GM12891 (cell line): Measurements from ENCODE around the gene PGA3.

ENCODE experiments used
- PAX5 ChIP-seq: IDR thresholded peaks from 2 replicates; pipeline ENCODE4 v1.6.1; 2011; ENCODE audit warnings: low read length, moderate library complexity, mild to moderate bottlenecking; ENCODE audit not compliant: insufficient read depth, severe bottlenecking
- POLR2A ChIP-seq: IDR thresholded peaks from 2 replicates; pipeline ENCODE4 v1.6.1; 2011; ENCODE audit warnings: low read depth, low read length, control low read depth
- POLR2AphosphoS5 ChIP-seq: IDR thresholded peaks from 2 replicates; pipeline ENCODE4 v1.6.1; 2011; ENCODE audit warnings: low read depth, low read length, control low read depth
- SPI1 ChIP-seq: IDR thresholded peaks from 2 replicates; pipeline ENCODE4 v1.6.1; 2011; ENCODE audit warnings: low read depth, low read length, control low read depth
- TAF1 ChIP-seq: IDR thresholded peaks from 2 replicates; pipeline ENCODE4 v1.6.1; 2011; ENCODE audit warnings: low read depth, low read length, control low read depth

DNA sequence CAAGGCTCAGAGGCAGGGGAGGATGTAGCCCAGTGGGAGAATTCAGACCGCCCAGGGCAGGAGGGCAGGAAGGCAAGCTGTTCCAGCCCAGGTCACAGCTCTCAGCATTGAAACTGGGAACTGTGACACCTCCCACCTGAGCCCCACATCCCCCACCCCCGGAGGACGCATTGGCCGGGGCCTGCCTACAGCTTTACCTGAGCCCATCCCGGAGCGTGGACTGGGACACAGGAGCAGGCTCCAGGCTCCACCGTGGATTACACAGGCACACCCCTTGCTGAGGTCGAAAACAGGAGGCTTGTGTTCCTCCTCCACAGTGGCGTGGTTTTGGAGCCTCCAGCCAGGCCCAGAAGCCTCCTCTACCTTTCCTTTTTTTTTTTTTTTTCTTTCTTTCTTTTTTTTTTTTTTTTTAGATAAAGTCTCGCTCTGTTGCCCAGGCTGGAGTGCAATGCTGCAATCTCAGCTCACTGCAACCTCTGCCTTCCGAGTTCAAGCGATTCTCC is 9.1 kb upstream of the PGA3 start:
- TF ChIP-seq POLR2AphosphoS5 (no peak), POLR2A (no peak), SPI1 (no peak), TAF1 (no peak), PAX5 (no peak)
